ENCODE data around the gene SEMA3E. TPM values are rescaled to one million over a fixed set of nuclear protein-coding genes. Genes with fewer than 3 reads are reported as not detected.

Gene SEMA3E
- total RNA-seq, 1 donor from 2014 or later: 4.6 TPM

- Histone ChIP-seq H3K9ac (ENCODE audit: low read length) (no peak overlapping the region), H4K20me1 (ENCODE audit: insufficient read depth, low read length) (no peaks in the 10 kb centered on the region), H3K4me1 (ENCODE audit: insufficient read depth, low read length) (peaks cover 7% of the 10 kb centered on the region), H3K27me3 (ENCODE audit: insufficient read depth, low read length) (no peaks in the 10 kb centered on the region), H3K27ac (ENCODE audit: low read depth, low read length) (no peak overlapping the region), H2AFZ (ENCODE audit: low read depth, low read length) (no peak overlapping the region), H3K36me3 (ENCODE audit: insufficient read depth, low read length) (no peaks in the 10 kb centered on the region), H3K4me2 (ENCODE audit: low read length) (no peak overlapping the region), H3K9me3 (ENCODE audit: insufficient read depth, low read depth, low read length) (no peaks in the 10 kb centered on the region), H3K79me2 (ENCODE audit: insufficient read depth, low read length) (no peaks in the 10 kb centered on the region), H3K4me3 (ENCODE audit: insufficient read depth, low read depth, low read length) (no peak overlapping the region)
- H3K4me1 Mint-ChIP-seq (ENCODE audit: low read depth, unreplicated experiment): peaks cover 2% of the 10 kb centered on the region
- no peak for DNase-seq (ENCODE audit: low read depth)
- no peak overlapping the region for H3K27ac Mint-ChIP-seq (ENCODE audit: unreplicated experiment)
- H3K36me3 Mint-ChIP-seq (ENCODE audit: low read depth, unreplicated experiment): no peaks in the 10 kb centered on the region
- no peak for FAIRE-seq
- H3K27me3 Mint-ChIP-seq (ENCODE audit: low read depth, unreplicated experiment): no peaks in the 10 kb centered on the region
- no peak overlapping the region for H3K4me3 Mint-ChIP-seq (ENCODE audit: unreplicated experiment)
- TF ChIP-seq CTCF (IDR thresholded peaks at IDR 0.05; ENCODE audit: insufficient read depth, low read depth, low read length): no peak
- TF ChIP-seq EZH2 (IDR thresholded peaks at IDR 0.05; ENCODE audit: insufficient read depth, low read length): no peak
- H3K9me3 Mint-ChIP-seq (ENCODE audit: unreplicated experiment): no peaks in the 10 kb centered on the region
Observed at GRCh38 chr7:83652481-83652880, 3.5 kb upstream of the SEMA3E start.

- Histone ChIP-seq H2AFZ (ENCODE audit: low read depth, low read length) (no peak overlapping the region), H3K9me3 (ENCODE audit: insufficient read depth, low read depth, low read length) (no peaks in the 10 kb centered on the region), H3K4me3 (ENCODE audit: insufficient read depth, low read depth, low read length) (no peak overlapping the region), H3K9ac (ENCODE audit: low read length) (no peak overlapping the region), H3K36me3 (ENCODE audit: insufficient read depth, low read length) (no peaks in the 10 kb centered on the region), H4K20me1 (ENCODE audit: insufficient read depth, low read length) (no peaks in the 10 kb centered on the region), H3K27me3 (ENCODE audit: insufficient read depth, low read length) (no peaks in the 10 kb centered on the region), H3K27ac (ENCODE audit: low read depth, low read length) (no peak overlapping the region), H3K4me1 (ENCODE audit: insufficient read depth, low read length) (peaks cover 7% of the 10 kb centered on the region), H3K4me2 (ENCODE audit: low read length) (no peak overlapping the region), H3K79me2 (ENCODE audit: insufficient read depth, low read length) (no peaks in the 10 kb centered on the region)
- no peak for DNase-seq (ENCODE audit: low read depth)
- FAIRE-seq: no peak
- no peaks in the 10 kb centered on the region for H3K36me3 Mint-ChIP-seq (ENCODE audit: low read depth, unreplicated experiment)
- no peaks in the 10 kb centered on the region for H3K27me3 Mint-ChIP-seq (ENCODE audit: low read depth, unreplicated experiment)
- TF ChIP-seq CTCF (IDR thresholded peaks at IDR 0.05; ENCODE audit: insufficient read depth, low read depth, low read length) (no peak), EZH2 (IDR thresholded peaks at IDR 0.05; ENCODE audit: insufficient read depth, low read length) (no peak)
- H3K4me3 Mint-ChIP-seq (ENCODE audit: unreplicated experiment): no peak overlapping the region
- peaks cover 2% of the 10 kb centered on the region for H3K4me1 Mint-ChIP-seq (ENCODE audit: low read depth, unreplicated experiment)
- no peak overlapping the region for H3K27ac Mint-ChIP-seq (ENCODE audit: unreplicated experiment)
- H3K9me3 Mint-ChIP-seq (ENCODE audit: unreplicated experiment): no peaks in the 10 kb centered on the region
Observed at GRCh38 chr7:83649701-83650100, 762 bp upstream of the SEMA3E start.

GRCh38 chr7:83646027-83646426 is 2.9 kb downstream of the SEMA3E start:
- Histone ChIP-seq H3K4me3 (ENCODE audit: insufficient read depth, low read depth, low read length) (no peak overlapping the region), H3K79me2 (ENCODE audit: insufficient read depth, low read length) (no peaks in the 10 kb centered on the region), H3K4me1 (ENCODE audit: insufficient read depth, low read length) (peaks cover 7% of the 10 kb centered on the region), H3K27ac (ENCODE audit: low read depth, low read length) (no peak overlapping the region), H3K9ac (ENCODE audit: low read length) (no peak overlapping the region), H3K36me3 (ENCODE audit: insufficient read depth, low read length) (no peaks in the 10 kb centered on the region), H3K9me3 (ENCODE audit: insufficient read depth, low read depth, low read length) (no peaks in the 10 kb centered on the region), H3K27me3 (ENCODE audit: insufficient read depth, low read length) (no peaks in the 10 kb centered on the region), H3K4me2 (ENCODE audit: low read length) (no peak overlapping the region), H2AFZ (ENCODE audit: low read depth, low read length) (no peak overlapping the region), H4K20me1 (ENCODE audit: insufficient read depth, low read length) (no peaks in the 10 kb centered on the region)
- DNase-seq (ENCODE audit: low read depth) (no peak), FAIRE-seq (no peak)
- Mint-ChIP-seq H3K36me3 (ENCODE audit: low read depth, unreplicated experiment) (no peaks in the 10 kb centered on the region), H3K9me3 (ENCODE audit: unreplicated experiment) (no peaks in the 10 kb centered on the region), H3K27ac (ENCODE audit: unreplicated experiment) (no peak overlapping the region), H3K4me1 (ENCODE audit: low read depth, unreplicated experiment) (peaks cover 2% of the 10 kb centered on the region), H3K27me3 (ENCODE audit: low read depth, unreplicated experiment) (no peaks in the 10 kb centered on the region), H3K4me3 (ENCODE audit: unreplicated experiment) (no peak overlapping the region)
- TF ChIP-seq EZH2 (IDR thresholded peaks at IDR 0.05; ENCODE audit: insufficient read depth, low read length) (no peak), CTCF (IDR thresholded peaks at IDR 0.05; ENCODE audit: insufficient read depth, low read depth, low read length) (no peak)

All from astrocyte (in vitro differentiated cells and primary cell).